ENCODE data around the gene EPN2. TPM values are rescaled to one million over a fixed set of nuclear protein-coding genes. Genes with fewer than 3 reads are reported as not detected.

The EPN2 gene
- total RNA-seq, 2 experiments from 2014 or later: 20.1 to 20.4 TPM

GRCh38 chr17:19333132-19333440, 95.9 kb downstream of the EPN2 start:
- ChIA-PET CTCF (ENCODE audit: unreplicated experiment) (interaction anchor here (0.7 kb wide), 1 partner anchor 310 kb away, joined by 3 read pairs; no protein-coding TSS in a partner anchor), POLR2A (no interaction called here)
- no peaks in the 10 kb centered on the region for H3K9me2 ChIP-seq (ENCODE audit: insufficient read depth, low read length)
- H3K4me1 ChIP-seq (ENCODE audit: insufficient read depth, low read length, poor library complexity, severe bottlenecking): peaks cover 3% of the 10 kb centered on the region
- no peaks in the 10 kb centered on the region for H4K20me1 ChIP-seq (ENCODE audit: insufficient read depth, low read length)
- H3K9me3 ChIP-seq (ENCODE audit: low read length): no peaks in the 10 kb centered on the region
- no TSS peak for BruUV-seq (replicated peaks)
- H3K79me2 ChIP-seq (ENCODE audit: insufficient read depth, low read depth, low read length): no peaks in the 10 kb centered on the region
- intact Hi-C loops (cut with micrococcal nuclease; ENCODE audit: unreplicated experiment): no loop called here
- no peak overlapping the region for H2AFZ ChIP-seq (ENCODE audit: low read length)
- no peaks in the 10 kb centered on the region for H3K36me3 ChIP-seq (ENCODE audit: insufficient read depth, low read length)
- DNase-seq (ENCODE audit: low spot score): no peak
- TF ChIP-seq EZH2phosphoT487 (IDR thresholded peaks at IDR 0.05; ENCODE audit: borderline replicate concordance, low read depth, low read length) (no peak), CTCF (conservative IDR thresholded peaks at IDR 0.05; ENCODE audit: low read length) (no peak)
- H3K27ac ChIP-seq (ENCODE audit: low read depth, low read length, poor library complexity, severe bottlenecking): no peak overlapping the region
- H3K4me2 ChIP-seq (ENCODE audit: low read length): no peak overlapping the region
- H3K4me3 ChIP-seq (ENCODE audit: low read depth, low read length, poor library complexity, severe bottlenecking): no peak overlapping the region

GRCh38 chr17:19333736-19334290, 96.6 kb downstream of the EPN2 start:
- Histone ChIP-seq H3K9me2 (ENCODE audit: insufficient read depth, low read length) (no peaks in the 10 kb centered on the region), H3K9me3 (ENCODE audit: low read length) (no peaks in the 10 kb centered on the region), H3K79me2 (ENCODE audit: insufficient read depth, low read depth, low read length) (no peaks in the 10 kb centered on the region), H3K4me1 (ENCODE audit: insufficient read depth, low read length, poor library complexity, severe bottlenecking) (peaks cover 3% of the 10 kb centered on the region), H3K4me2 (ENCODE audit: low read length) (no peak overlapping the region), H3K27ac (ENCODE audit: low read depth, low read length, poor library complexity, severe bottlenecking) (no peak overlapping the region), H2AFZ (ENCODE audit: low read length) (no peak overlapping the region), H4K20me1 (ENCODE audit: insufficient read depth, low read length) (no peaks in the 10 kb centered on the region), H3K4me3 (ENCODE audit: low read depth, low read length, poor library complexity, severe bottlenecking) (no peak overlapping the region), H3K36me3 (ENCODE audit: insufficient read depth, low read length) (no peaks in the 10 kb centered on the region)
- no peak for TF ChIP-seq EZH2phosphoT487 (IDR thresholded peaks at IDR 0.05; ENCODE audit: borderline replicate concordance, low read depth, low read length)
- no peak for TF ChIP-seq CTCF (conservative IDR thresholded peaks at IDR 0.05; ENCODE audit: low read length)
- intact Hi-C loops (cut with micrococcal nuclease; ENCODE audit: unreplicated experiment): no loop called here
- ChIA-PET CTCF (ENCODE audit: unreplicated experiment) (interaction anchor here (0.7 kb wide), 1 partner anchor 309 kb away, joined by 3 read pairs; no protein-coding TSS in a partner anchor), POLR2A (no interaction called here)
- DNase-seq (ENCODE audit: low spot score): no peak
- BruUV-seq (replicated peaks): no TSS peak

GRCh38 chr17:19334331-19334730, 97.2 kb downstream of the EPN2 start:
- POLR2A ChIA-PET: no interaction called here
- no peaks in the 10 kb centered on the region for H3K79me2 ChIP-seq (ENCODE audit: insufficient read depth, low read depth, low read length)
- H4K20me1 ChIP-seq (ENCODE audit: insufficient read depth, low read length): no peaks in the 10 kb centered on the region
- no peak overlapping the region for H3K4me2 ChIP-seq (ENCODE audit: low read length)
- H3K4me3 ChIP-seq (ENCODE audit: low read depth, low read length, poor library complexity, severe bottlenecking): no peak overlapping the region
- H3K9me2 ChIP-seq (ENCODE audit: insufficient read depth, low read length): no peaks in the 10 kb centered on the region
- CTCF ChIA-PET (ENCODE audit: unreplicated experiment): no interaction called here
- BruUV-seq (replicated peaks): no TSS peak
- no peak for DNase-seq (ENCODE audit: low spot score)
- H3K9me3 ChIP-seq (ENCODE audit: low read length): no peaks in the 10 kb centered on the region
- no peak for TF ChIP-seq CTCF (conservative IDR thresholded peaks at IDR 0.05; ENCODE audit: low read length)
- no peak for TF ChIP-seq EZH2phosphoT487 (IDR thresholded peaks at IDR 0.05; ENCODE audit: borderline replicate concordance, low read depth, low read length)
- intact Hi-C loops (cut with micrococcal nuclease; ENCODE audit: unreplicated experiment): no loop called here
- no peak overlapping the region for H2AFZ ChIP-seq (ENCODE audit: low read length)
- H3K36me3 ChIP-seq (ENCODE audit: insufficient read depth, low read length): no peaks in the 10 kb centered on the region
- no peak overlapping the region for H3K27ac ChIP-seq (ENCODE audit: low read depth, low read length, poor library complexity, severe bottlenecking)
- peaks cover 3% of the 10 kb centered on the region for H3K4me1 ChIP-seq (ENCODE audit: insufficient read depth, low read length, poor library complexity, severe bottlenecking)

Measured in OCI-LY7 (cell line).